SK-N-DZ (cell line): ENCODE data around the gene PRTFDC1.
A peak's percentile ranks its signal among the peaks of the same experiment; 100 is the strongest.

Experiments used
- DNase-seq: peaks from one replicate; pipeline ENCODE4 v3.0.0-alpha.2; 2015; ENCODE audit warnings: low spot score

Gene PRTFDC1

DNA sequence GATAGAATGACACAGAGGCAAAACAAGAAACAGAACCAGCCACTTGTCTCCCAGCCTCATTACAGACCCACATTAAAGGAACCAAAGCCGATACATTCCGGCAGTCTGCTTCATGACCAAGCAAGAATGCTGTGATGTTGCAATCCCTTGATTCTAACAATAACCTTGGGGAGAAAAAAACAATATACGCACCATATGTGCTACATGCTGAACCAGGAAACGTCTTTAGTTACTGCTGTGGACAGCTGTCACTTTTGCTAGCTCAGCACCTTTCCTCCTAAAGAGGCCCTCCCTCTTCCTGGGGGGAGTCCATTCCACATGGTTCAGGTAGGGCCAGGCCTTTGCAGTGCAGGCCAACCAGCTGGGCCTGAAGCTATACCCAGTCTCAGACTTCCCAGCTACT is 79.1 kb downstream of the PRTFDC1 start:
- DNase-seq, result no peak

DNA sequence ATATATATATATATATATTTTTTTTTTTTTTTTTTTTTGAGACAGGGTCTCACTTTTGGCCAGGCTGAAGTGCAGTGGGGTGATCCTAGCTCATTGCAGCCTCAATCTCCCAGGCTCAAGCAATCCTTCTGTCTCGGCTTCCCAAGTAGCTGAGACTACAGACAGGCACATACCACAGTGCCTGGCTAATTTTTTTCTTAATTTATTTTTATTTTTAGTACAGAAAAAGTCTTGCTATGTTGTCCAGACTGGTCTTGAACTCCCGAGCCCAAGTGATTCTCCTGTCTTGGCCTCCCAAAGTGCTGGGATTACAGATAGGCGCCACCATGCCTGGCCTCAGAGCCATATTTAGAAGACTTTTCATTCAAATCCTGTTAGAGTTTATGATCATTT is 79.6 kb downstream of the PRTFDC1 start:
- DNase-seq, result no peak

DNA sequence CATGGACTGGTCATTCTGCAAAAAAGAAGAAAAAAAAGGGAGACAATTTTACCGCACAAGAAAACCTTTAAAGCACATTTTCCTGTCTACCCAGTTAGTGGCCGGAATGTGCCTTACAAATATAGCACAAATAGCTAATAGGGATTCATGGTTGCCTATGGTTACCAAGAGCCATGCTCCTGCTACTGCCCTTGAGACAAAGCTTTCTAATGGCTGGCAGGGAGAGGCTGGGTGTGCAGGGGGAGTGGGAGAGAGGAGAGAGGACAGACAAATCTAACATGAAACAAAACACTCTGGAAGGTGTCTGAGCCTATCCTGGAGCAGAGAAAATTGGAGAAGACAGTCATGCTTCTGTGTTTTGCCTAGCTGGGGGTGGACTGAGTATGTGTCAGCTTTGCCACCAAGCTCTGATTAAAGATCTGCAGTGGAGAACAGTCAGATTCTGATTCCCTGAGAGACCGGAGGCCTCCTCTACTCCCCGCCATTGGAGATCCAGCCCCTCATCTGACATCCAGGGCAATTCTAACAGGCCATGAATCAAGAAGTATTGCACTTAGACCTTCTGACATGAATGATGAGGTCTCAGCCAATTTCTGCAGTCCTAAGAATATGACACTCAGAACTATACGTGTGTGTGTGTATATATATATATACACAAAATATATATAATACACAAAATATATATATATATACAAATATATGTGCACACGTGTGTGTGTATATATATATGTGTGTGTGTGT is 80.2 kb downstream of the PRTFDC1 start:
- DNase-seq, result peak; percentile 10

DNA sequence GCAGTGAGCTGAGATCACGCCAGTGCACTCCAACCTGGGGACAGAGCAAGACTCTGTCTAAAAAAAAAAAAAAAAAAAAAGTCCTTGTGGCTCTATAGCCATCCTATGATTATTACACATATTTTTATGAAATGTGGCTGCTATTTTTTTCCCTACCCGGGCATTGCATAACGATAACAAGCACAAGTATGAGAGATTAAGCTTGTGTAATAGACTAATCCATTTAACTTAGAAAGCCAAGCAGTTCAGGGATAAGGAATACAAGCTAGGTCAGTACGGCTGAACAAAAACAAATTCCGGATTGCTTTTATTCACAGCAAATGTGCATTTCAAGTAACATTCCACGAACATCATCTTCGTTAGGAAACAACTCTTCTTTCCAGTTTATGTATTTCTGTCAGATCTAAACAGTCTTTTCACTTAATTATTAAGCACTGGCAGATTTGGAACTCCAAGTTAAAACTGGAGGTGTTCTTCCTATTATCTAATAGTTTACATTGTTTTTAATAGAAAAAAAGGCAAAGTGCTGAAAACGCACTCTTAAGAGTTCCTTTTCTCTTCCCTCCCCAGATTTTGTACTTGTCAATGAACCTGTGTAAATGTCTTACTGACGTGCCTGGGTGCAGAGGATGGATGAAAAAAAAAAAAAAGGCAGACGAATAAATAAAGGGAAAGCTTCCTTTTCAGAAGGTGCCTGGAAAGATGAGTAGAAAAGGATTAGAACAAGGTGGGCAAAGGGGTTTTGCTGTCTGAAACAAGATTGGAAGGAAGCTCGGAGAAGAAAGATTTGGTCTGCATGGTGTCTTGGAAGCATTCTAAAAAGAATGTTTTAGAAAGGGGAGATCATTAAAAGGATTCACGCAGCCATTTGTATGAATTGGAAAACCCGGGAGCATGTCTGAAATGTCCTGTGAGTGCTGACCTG is 81.1 kb downstream of the PRTFDC1 start:
- no peak for DNase-seq

DNA sequence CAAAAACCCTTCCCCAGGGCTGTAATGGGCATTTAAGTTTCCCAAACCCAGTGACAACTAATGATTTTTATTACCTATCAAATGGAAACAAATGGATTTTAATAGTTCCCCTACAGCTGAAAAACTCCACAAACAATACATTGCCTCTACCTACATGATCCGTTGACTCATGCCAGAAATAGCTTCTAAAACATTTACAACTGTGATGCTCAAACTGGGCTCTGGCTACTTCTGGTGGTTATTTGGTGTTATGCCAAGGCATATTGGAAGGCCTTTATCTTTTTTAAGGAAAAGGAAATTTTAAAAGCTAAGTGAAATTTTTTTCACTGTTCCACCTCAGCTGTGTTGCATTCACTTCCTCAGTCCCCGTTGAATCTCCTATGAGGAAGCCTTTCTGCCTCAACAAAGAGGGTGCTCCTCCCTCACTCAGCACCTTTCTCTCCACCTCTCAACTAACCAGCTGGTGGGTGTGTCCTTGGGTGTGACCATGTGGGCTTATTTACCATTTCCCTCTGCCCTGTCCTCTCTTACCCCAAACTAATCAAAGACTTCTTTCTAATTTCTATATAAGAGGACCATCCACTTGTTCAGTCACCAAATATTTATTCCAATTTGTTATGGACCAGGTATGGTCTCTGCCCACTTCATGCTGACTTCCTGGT is 82.9 kb downstream of the PRTFDC1 start:
- DNase-seq, result no peak

DNA sequence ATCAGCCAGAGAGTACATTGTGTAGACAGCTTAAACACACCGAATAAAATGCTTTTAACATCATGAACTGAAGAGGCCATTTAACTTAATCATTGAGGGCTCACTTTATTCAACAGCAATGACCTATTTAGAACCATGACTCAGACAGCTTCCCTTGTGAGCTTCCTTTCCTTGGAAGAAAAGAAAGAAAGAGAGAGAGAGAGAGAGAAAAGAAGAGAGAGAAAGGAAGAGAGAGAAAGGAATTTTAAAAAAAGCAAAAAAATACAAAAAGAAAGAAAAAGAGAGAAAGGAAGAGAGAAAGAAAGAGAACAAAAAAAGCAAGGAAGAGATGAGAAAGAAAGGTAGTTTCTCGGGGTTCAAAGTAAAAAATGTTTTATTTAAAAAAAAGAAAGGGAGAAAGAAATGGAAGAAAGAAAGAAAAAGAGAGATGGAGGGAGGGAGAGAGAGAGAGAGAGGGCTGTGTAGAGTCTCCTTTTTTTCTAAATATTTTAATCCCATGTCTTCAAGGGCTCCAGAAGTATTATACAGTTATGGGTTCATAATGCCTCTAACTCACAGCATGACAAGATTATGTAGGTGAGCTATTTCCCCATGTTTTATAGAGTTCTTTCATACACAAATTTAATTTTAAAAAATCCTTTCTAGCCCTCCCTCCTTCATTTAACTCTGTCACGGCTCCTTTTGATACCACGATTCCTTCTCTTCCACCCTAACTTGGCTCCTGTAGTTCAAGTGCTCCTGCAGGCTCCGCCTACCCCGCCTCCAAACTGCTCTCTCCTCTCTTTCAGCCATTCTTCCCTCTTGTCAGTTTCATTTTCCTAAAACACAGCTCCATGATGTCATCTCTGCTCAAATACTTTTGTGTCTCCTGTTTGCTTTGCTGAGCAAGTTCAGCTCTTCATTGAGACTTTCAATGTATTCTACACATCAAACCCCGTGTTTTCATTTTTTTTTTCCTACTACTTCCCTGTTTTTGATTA is 85.5 kb downstream of the PRTFDC1 start:
- no peak for DNase-seq

DNA sequence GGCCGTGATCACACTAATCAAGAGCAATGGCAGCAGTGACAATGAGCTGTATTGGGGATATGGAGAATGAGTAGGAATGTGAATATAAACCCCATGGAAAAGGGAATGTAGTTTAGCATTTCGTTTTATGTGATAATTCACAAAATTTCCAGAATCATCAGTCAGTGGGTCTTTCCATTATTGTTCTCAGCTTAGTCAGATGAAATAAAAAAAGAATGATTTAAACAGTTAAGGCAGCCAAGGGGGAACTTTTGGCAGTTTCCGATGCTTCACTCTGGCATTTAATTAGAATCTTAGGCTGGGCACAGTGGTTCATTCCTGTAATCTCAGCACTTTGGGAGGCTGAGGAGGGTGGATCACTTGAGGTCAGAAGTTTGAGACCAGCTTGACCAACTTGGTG is 86.6 kb downstream of the PRTFDC1 start:
- no peak for DNase-seq

DNA sequence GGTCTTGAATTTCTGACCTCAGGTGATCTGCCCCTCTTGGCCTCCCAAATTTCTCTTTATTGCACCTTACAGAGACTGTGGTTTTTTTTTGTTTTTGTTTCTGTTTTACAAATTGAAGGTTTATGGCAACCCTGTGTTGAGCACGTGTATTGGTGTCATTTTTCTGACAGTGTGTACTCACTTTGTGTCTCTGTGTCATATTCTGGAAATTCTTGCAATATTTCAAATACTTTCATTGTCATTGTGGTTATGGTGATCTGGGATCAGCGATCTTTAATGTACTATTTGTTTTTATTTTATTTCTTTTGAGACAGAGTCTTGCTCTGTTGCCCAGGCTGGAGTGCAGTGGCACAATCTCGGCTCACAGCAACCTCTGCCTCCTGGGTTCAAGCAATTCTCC is 89.8 kb downstream of the PRTFDC1 start:
- DNase-seq, result no peak

DNA sequence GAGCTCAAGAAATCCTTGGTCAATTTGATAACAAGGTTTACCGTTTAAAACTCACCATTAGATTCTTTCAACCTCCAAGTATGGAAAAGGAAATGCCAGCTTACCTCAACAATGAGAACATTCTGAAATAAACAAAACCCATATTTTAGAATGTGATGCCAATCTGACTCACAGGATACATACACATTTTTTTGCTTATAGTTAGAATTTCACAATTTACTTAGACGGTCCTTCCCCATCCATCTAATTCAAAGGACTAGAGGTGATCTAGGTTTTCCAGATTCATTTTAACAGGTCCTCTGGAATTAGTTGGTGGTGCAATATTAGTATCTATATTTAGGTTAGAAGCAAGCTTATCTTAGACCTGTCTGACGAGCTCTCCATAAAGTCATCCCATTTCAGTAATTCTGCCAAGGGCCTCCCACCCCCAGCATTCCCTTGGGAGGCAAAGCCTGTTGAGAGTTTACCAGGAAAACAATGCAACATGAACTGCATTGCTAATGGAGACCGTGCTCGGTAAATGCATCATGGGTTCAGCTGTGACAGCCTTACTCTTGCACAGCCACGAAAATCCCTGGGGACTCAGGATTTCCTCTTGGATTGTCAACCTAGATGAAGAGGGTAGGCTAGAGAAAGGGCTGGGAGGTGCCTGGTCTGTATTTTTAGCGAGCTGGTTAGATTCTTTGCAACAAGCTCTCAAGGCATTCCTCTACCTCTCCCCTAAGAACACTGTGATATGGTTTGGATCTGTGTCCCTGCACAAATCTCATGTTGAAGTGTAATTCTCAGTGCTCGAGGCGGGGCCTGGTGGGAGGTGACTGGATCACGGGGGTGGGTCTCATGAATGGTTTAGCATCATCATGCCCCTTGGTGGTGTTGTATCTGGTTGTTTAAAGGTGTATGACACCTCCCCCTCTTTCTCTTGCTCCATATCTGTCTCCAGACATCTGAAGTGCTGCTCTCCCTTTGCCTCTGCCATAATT is 93.8 kb downstream of the PRTFDC1 start:
- DNase-seq, result peak; percentile 40

DNA sequence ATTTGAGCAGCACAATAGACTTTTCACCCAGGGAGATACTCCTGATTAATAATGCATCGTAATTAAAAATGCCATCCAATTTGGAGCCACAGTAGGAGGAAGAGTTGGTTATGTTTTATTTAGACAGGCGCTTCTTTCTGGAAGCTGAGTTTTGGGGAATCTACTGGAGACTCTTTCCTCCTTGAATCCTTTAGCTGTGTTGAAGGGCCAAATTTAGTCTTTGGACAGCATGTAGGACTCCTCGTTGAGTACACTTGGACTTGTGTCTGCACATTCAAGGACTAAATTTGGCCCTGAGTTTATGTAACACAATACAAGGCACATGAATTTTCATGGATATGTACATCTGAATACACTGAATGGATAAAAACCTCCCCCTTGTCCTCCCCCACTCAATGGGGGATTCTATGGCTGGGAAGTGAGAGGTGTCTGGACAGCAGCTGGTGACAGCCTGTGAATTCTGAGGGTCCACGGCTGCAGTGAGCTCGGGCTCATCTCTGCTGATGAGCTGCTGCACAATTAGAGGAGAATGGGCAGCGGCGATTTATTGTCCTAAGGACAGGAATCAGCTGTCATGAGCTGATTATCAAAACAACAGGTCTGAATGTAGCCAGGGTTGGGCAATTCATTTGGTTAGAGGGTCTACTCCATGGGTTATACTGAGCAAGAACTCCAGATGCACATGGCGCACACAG is 95.2 kb downstream of the PRTFDC1 start:
- DNase-seq, result no peak

DNA sequence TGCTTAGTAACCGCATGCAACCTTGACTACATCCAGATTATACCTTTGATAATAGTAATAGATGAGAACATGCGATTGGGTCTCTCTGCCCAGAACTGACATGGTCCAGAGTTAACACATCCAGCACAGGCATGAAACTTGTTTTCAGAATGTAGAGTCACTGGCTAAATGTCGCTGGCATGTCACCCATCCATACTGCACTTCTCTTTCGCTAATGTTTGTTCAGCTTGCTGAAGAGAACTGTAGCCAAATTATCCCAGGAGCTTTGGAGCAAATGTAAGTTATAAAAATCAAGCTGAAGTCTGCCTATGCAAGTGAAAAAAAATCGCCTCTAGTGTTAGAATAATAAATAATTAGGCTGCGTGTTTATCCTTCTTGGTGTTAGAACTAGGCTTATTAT is 98.2 kb downstream of the PRTFDC1 start:
- no peak for DNase-seq

DNA sequence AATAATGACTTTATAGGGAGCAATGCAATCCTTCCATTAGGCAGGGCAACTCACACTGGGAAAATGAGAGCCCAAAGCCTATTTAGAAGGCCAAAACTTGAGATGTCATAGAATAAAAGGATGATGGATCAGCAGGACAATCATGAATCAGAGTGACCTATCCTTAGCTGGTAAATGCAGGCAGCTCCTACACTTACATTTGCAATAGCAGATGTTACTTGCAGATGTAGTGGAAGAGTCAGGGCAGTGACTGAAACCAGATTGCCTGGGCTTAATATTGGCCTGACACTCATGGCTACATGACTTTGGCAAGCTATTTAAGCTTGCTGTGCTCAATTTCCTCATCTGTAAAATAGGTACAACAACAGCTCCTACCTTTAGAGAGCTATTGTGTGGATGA is 98.7 kb downstream of the PRTFDC1 start:
- no peak for DNase-seq

DNA sequence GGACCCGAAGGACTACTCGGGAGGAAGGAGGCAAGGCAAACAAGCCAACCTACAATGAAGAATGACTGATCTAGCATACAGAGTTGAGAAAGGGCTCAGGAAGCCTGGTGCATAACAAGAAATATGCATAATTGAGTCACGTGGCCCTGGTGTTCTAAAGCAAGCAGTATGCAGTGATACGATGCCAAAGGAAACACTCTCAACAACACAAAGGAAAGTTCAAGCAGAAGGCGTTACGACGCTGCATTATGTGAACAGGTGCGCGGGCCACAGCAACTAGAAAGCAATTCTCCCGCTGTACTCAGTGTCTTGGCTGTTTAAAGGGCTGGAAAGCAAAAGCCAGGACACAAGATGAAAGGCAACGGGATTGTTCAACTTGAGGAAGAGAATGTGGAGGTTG is 100.8 kb downstream of the PRTFDC1 start:
- no peak for DNase-seq

DNA sequence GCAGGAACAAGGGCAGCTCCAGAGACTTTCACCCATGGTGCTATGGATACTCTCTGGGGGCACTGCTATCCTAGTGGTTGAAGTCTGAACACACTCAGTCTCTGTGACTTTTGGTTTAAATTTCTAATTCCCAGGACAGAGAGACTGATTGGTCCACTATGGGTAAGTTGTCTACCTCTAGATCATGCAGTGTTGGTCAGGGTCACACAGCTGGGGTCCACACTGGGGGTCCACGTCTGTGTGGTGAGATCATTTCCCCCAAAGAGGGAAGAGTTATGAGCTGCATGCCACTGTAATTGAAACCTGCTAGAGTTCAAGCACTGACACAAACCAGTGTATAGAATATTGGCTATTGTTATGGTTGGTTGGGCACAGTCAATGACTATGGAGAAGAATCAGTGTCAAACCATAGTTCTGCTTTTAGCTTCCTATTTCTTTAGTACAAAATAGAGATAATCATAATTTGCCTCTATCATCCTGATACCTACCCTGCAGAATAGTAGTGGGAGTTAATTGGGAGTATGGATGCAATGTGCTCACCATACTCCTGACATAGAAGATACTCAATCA is 101.6 kb downstream of the PRTFDC1 start:
- no peak for DNase-seq

DNA sequence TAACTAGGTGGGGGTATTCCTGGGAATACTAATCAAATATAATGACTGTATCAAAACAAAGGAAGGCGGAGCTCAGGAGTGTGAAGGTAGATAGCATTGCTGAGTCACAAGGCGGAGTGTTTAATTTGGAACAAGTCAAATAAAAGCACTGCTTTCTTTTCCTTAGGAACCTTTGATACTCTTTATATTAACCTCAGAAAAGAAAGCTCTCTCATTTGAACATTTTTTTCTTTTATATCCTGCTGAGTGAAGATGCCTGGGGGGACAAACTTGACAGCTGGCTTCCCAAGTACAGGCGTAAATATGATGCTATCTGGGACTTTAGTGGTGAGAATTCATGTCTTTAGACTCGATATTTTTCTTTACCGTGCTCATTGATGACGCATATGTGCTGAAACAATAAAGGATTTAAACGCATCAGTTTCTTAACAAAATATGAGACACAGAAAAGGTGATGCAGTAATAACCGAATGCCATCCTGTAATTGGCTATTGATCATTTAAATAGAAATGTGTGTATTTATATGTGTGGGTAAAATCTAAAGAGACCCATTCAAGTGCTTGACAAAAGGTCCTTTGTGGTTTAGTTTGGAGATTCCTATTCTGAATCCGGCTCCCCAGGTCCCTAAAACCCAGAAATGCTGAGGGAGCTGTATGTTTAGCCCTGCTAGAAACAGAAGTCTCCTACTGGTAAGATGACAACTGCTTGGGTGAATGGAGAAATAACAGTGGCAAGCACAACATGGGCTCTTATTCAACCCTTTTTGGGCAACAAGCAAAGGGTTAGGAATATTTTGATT is 102.7 kb downstream of the PRTFDC1 start:
- no peak for DNase-seq

DNA sequence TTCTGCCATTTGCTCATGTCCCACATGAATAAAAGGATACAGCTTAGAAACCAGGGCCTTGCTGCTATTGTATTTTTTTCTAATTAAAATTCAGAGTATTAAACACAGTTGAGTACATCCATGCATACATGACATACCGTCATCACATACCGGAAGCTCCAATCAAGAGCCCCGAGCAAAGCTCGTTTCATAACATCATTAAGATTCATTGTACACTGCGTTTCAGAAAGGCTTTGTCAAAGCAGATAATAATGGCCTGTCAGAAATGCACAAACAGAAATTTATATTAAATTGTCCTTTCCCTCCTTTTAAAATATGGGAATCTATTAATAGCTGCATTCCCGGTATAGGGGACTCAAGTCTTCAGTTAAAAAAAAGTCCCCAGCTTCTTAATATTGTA is 103.4 kb downstream of the PRTFDC1 start:
- no peak for DNase-seq

DNA sequence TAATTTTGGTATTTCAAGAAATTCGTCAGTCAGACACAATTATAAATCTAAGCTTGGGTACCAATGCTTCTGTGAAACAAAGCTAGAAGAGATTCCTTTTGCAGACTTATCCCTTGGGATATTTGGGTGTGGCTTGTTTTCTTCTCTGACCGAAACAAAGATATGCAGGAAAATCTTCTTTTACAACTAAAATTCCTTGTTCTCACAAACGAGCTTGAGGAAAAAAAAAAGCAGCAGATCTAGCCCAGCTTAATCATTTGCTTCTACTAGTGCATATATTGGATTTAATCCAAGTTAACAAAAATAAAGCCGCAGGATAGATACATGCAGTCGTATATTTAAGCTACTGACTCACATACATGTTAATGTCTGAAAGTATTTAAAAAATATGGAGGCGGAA is 104.2 kb downstream of the PRTFDC1 start:
- DNase-seq, result no peak
